ENCODE measurements around the gene SLC9A7.

The SLC9A7 gene

GRCh38 chrX:46611658-46612362, 147.1 kb downstream of the SLC9A7 start:
- DNase-seq (ENCODE audit: low read depth in 2 of 2, low spot score in 1 of 2): no peak

GRCh38 chrX:46610070-46610658, 148.8 kb downstream of the SLC9A7 start:
- no peak for DNase-seq (ENCODE audit: low read depth in 2 of 2, low spot score in 1 of 2)

GRCh38 chrX:46607916-46608315, 151.0 kb downstream of the SLC9A7 start:
- DNase-seq (ENCODE audit: low read depth in 2 of 2, low spot score in 1 of 2): no peak

GRCh38 chrX:46602468-46603102, 156.3 kb downstream of the SLC9A7 start:
- DNase-seq (ENCODE audit: low read depth in 2 of 2, low spot score in 1 of 2): no peak

GRCh38 chrX:46601283-46601682, 157.6 kb downstream of the SLC9A7 start:
- DNase-seq (ENCODE audit: low read depth in 2 of 2, low spot score in 1 of 2): no peak

GRCh38 chrX:46599051-46599560, 159.8 kb downstream of the SLC9A7 start:
- no peak for DNase-seq (ENCODE audit: low read depth in 2 of 2, low spot score in 1 of 2)

GRCh38 chrX:46597771-46598170, 161.1 kb downstream of the SLC9A7 start:
- no peak for DNase-seq (ENCODE audit: low read depth in 2 of 2, low spot score in 1 of 2)

- DNase-seq (ENCODE audit: low read depth in 2 of 2, low spot score in 1 of 2): no peak
Measured at GRCh38 chrX:46597208-46597607, 161.7 kb downstream of the SLC9A7 start.

- no peak for DNase-seq (ENCODE audit: low read depth in 2 of 2, low spot score in 1 of 2)
Measured at GRCh38 chrX:46595084-46595483, 163.8 kb downstream of the SLC9A7 start.

GRCh38 chrX:46589977-46590723, 168.8 kb downstream of the SLC9A7 start:
- no peak for DNase-seq (ENCODE audit: low read depth in 2 of 2, low spot score in 1 of 2)

- no peak for DNase-seq (ENCODE audit: low read depth in 2 of 2, low spot score in 1 of 2)
Measured at GRCh38 chrX:46588263-46588662, 170.7 kb downstream of the SLC9A7 start.

GRCh38 chrX:46587753-46588171, 171.2 kb downstream of the SLC9A7 start:
- no peak for DNase-seq (ENCODE audit: low read depth in 2 of 2, low spot score in 1 of 2)

GRCh38 chrX:46587158-46587557, 171.8 kb downstream of the SLC9A7 start:
- no peak for DNase-seq (ENCODE audit: low read depth in 2 of 2, low spot score in 1 of 2)

- no peak for DNase-seq (ENCODE audit: low read depth in 2 of 2, low spot score in 1 of 2)
Measured at GRCh38 chrX:46584736-46585135, 174.2 kb downstream of the SLC9A7 start.

GRCh38 chrX:46582966-46583365, 176.0 kb downstream of the SLC9A7 start:
- DNase-seq (ENCODE audit: low read depth in 2 of 2, low spot score in 1 of 2): no peak

GRCh38 chrX:46582325-46582724, 176.6 kb downstream of the SLC9A7 start:
- no peak for DNase-seq (ENCODE audit: low read depth in 2 of 2, low spot score in 1 of 2)

- DNase-seq (ENCODE audit: low read depth in 2 of 2, low spot score in 1 of 2): no peak
Measured at GRCh38 chrX:46580613-46581012, 178.3 kb downstream of the SLC9A7 start.

- no peak for DNase-seq (ENCODE audit: low read depth in 2 of 2, low spot score in 1 of 2)
Measured at GRCh38 chrX:46579250-46579649, 179.7 kb downstream of the SLC9A7 start.

GRCh38 chrX:46577221-46578005, 181.5 kb downstream of the SLC9A7 start:
- DNase-seq (ENCODE audit: low read depth in 2 of 2, low spot score in 1 of 2): no peak

GRCh38 chrX:46576458-46576857, 182.5 kb downstream of the SLC9A7 start:
- DNase-seq (ENCODE audit: low read depth in 2 of 2, low spot score in 1 of 2): no peak

- no peak for DNase-seq (ENCODE audit: low read depth in 2 of 2, low spot score in 1 of 2)
Measured at GRCh38 chrX:46575991-46576392, 182.9 kb downstream of the SLC9A7 start.
